Measurements from ENCODE around the gene GUCY1A2. TPM values are rescaled to one million over a fixed set of nuclear protein-coding genes. Genes with fewer than 3 reads are reported as not detected.

The GUCY1A2 gene
- total RNA-seq, 1 experiment from 2014 or later = 5.4 TPM

DNA sequence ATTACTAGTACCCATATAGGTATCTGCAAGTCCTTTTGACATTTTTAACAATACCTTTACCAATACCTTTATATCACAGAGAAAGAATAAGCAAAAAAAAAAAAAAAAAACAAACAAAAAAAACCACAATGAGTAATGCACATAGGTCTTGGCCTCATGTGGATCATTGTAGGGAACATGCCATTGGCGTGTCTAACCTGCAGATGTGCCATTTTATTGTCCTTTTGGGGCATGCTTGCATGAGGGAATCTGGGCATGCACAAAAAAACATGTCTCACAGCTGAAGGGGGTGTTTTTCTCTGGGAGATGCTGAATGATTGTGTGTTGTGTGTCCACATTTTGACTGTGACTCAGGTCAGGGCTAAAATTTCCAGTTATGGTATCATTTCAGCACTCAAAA, 361.6 kb downstream of the GUCY1A2 start:
- CTCF ChIA-PET = no interaction called here
- H3K9me3 ChIP-seq (ENCODE audit: low read depth, low read length, poor library complexity, severe bottlenecking) = no peaks in the 10 kb centered on the region
- no peaks in the 10 kb centered on the region for H3K27me3 ChIP-seq (replicated peaks; ENCODE audit: insufficient read depth, low read depth, low read length, poor library complexity)
- POLR2A ChIA-PET (ENCODE audit: low non-redundant PET) = no interaction called here
- intact Hi-C loops (cut with micrococcal nuclease; ENCODE audit: unreplicated experiment) = no loop called here
- DNase-seq (ENCODE audit: low spot score) = no peak
- no peak for TF ChIP-seq EZH2 (IDR thresholded peaks at IDR 0.05; ENCODE audit: borderline replicate concordance, low read depth, low read length, poor library complexity, severe bottlenecking)
- TF ChIP-seq, protein P1, sequence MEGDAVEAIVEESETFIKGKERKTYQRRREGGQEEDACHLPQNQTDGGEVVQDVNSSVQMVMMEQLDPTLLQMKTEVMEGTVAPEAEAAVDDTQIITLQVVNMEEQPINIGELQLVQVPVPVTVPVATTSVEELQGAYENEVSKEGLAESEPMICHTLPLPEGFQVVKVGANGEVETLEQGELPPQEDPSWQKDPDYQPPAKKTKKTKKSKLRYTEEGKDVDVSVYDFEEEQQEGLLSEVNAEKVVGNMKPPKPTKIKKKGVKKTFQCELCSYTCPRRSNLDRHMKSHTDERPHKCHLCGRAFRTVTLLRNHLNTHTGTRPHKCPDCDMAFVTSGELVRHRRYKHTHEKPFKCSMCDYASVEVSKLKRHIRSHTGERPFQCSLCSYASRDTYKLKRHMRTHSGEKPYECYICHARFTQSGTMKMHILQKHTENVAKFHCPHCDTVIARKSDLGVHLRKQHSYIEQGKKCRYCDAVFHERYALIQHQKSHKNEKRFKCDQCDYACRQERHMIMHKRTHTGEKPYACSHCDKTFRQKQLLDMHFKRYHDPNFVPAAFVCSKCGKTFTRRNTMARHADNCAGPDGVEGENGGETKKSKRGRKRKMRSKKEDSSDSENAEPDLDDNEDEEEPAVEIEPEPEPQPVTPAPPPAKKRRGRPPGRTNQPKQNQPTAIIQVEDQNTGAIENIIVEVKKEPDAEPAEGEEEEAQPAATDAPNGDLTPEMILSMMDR (conservative IDR thresholded peaks at IDR 0.05; ENCODE audit: low read depth, low read length) = no peak
- no peak overlapping the region for H3K4me3 ChIP-seq (ENCODE audit: low read depth, low read length, poor library complexity, severe bottlenecking)
- no peaks in the 10 kb centered on the region for H3K36me3 ChIP-seq (ENCODE audit: insufficient read depth, low read length, poor library complexity, severe bottlenecking)
- BruUV-seq (replicated peaks) = no TSS peak
- no peaks in the 10 kb centered on the region for H3K4me1 ChIP-seq (ENCODE audit: insufficient read depth, low read length, poor library complexity, severe bottlenecking)
- H3K27ac ChIP-seq (ENCODE audit: low read depth, low read length, poor library complexity, severe bottlenecking) = no peak overlapping the region

DNA sequence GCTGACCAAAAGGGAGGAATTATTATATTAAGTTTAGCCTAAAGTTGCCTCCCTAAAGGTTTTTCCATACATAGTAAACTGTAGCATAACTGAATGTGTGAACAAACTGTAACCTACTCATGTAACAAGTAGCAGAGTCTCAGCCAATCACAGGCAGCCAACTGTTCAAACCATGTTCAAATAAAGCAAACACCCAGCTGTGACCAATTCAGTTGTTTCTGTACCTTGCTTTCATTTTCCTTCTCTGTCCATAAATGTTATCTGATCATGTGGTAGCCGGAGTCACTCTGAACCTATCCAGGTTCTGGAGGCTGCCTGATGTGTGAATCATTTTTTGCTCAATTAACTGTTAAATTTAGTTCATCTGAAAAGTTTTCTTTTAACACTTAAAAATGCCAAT, 373.5 kb downstream of the GUCY1A2 start:
- ChIA-PET POLR2A (ENCODE audit: low non-redundant PET) (no interaction called here), CTCF (no interaction called here)
- no peaks in the 10 kb centered on the region for H3K9me3 ChIP-seq (ENCODE audit: low read depth, low read length, poor library complexity, severe bottlenecking)
- TF ChIP-seq EZH2 (IDR thresholded peaks at IDR 0.05; ENCODE audit: borderline replicate concordance, low read depth, low read length, poor library complexity, severe bottlenecking) = no peak
- TF ChIP-seq, protein P1 (conservative IDR thresholded peaks at IDR 0.05; ENCODE audit: low read depth, low read length) = no peak
- H3K27me3 ChIP-seq (replicated peaks; ENCODE audit: insufficient read depth, low read depth, low read length, poor library complexity) = no peaks in the 10 kb centered on the region
- H3K4me3 ChIP-seq (ENCODE audit: low read depth, low read length, poor library complexity, severe bottlenecking) = no peak overlapping the region
- H3K27ac ChIP-seq (ENCODE audit: low read depth, low read length, poor library complexity, severe bottlenecking) = no peak overlapping the region
- DNase-seq (ENCODE audit: low spot score) = no peak
- intact Hi-C loops (cut with micrococcal nuclease; ENCODE audit: unreplicated experiment) = no loop called here
- H3K4me1 ChIP-seq (ENCODE audit: insufficient read depth, low read length, poor library complexity, severe bottlenecking) = no peaks in the 10 kb centered on the region
- H3K36me3 ChIP-seq (ENCODE audit: insufficient read depth, low read length, poor library complexity, severe bottlenecking) = no peaks in the 10 kb centered on the region
- no TSS peak for BruUV-seq (replicated peaks)

DNA sequence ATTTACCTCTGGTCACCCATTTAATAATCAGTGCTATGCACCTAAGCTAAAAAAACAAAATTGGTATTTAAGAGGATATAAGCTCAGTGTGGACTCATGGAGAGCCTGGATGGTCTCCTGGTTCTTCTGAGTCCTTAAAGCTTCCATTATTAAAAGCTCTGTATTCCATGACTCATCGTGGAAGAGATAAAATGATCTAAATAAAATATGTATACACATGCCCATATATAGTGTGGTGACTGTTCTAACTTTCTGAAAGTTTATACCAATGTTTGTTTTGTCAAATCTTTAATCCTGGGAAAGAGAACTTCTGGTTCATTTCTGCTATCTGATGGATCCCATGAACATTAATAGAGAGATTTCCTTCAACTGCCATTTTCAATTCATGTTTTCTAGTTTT, 375.9 kb downstream of the GUCY1A2 start:
- BruUV-seq (replicated peaks) = no TSS peak
- Histone ChIP-seq H3K36me3 (ENCODE audit: insufficient read depth, low read length, poor library complexity, severe bottlenecking) (no peaks in the 10 kb centered on the region), H3K27ac (ENCODE audit: low read depth, low read length, poor library complexity, severe bottlenecking) (no peak overlapping the region), H3K27me3 (replicated peaks; ENCODE audit: insufficient read depth, low read depth, low read length, poor library complexity) (no peaks in the 10 kb centered on the region), H3K4me1 (ENCODE audit: insufficient read depth, low read length, poor library complexity, severe bottlenecking) (no peaks in the 10 kb centered on the region), H3K4me3 (ENCODE audit: low read depth, low read length, poor library complexity, severe bottlenecking) (no peak overlapping the region), H3K9me3 (ENCODE audit: low read depth, low read length, poor library complexity, severe bottlenecking) (no peaks in the 10 kb centered on the region)
- TF ChIP-seq, protein P1 (conservative IDR thresholded peaks at IDR 0.05; ENCODE audit: low read depth, low read length) = no peak
- TF ChIP-seq EZH2 (IDR thresholded peaks at IDR 0.05; ENCODE audit: borderline replicate concordance, low read depth, low read length, poor library complexity, severe bottlenecking) = no peak
- intact Hi-C loops (cut with micrococcal nuclease; ENCODE audit: unreplicated experiment) = no loop called here
- CTCF ChIA-PET = no interaction called here
- POLR2A ChIA-PET (ENCODE audit: low non-redundant PET) = no interaction called here
- DNase-seq (ENCODE audit: low spot score) = no peak
